GM18498 (cell line): Measurements from ENCODE around the gene PPIL4.
"Not testable (repeated sequence)": the region's sequence is repeated elsewhere in the genome, so short reads cannot be mapped to it uniquely, and the experiment has no call there.

Experiments
- ATAC-seq: cut with Tn5 transposase; IDR thresholded peaks from one replicate; pipeline ENCODE4 v1.9.1; 2021; ENCODE audit warnings: mild to moderate bottlenecking, moderate library complexity; ENCODE audit not compliant: unreplicated experiment

PPIL4 gene

GRCh38 chr6:149534742-149535141 lies 11.1 kb downstream of the PPIL4 start:
- ATAC-seq: no peak

GRCh38 chr6:149529650-149530049 lies 16.2 kb downstream of the PPIL4 start:
- ATAC-seq: no peak

- no peak for ATAC-seq
Measured at GRCh38 chr6:149515494-149515893, 30.3 kb downstream of the PPIL4 start.

- ATAC-seq: no peak
Measured at GRCh38 chr6:149513915-149514314, 31.9 kb downstream of the PPIL4 start.

- ATAC-seq: no peak
Measured at GRCh38 chr6:149510793-149511512, 34.9 kb downstream of the PPIL4 start.

- ATAC-seq: no peak
Measured at GRCh38 chr6:149508485-149508884, 37.4 kb downstream of the PPIL4 start.

- no peak for ATAC-seq
Measured at GRCh38 chr6:149503872-149504271, 42.0 kb downstream of the PPIL4 start.

GRCh38 chr6:149503276-149503675 lies 42.6 kb downstream of the PPIL4 start:
- no peak for ATAC-seq

GRCh38 chr6:149501768-149502167 lies 44.1 kb downstream of the PPIL4 start:
- no peak for ATAC-seq

GRCh38 chr6:149501201-149501600 lies 44.6 kb downstream of the PPIL4 start:
- ATAC-seq: no peak

GRCh38 chr6:149500096-149500495 lies 45.7 kb downstream of the PPIL4 start:
- ATAC-seq: no peak

- no peak for ATAC-seq
Measured at GRCh38 chr6:149499066-149499465, 46.8 kb downstream of the PPIL4 start.

GRCh38 chr6:149497365-149497764 lies 48.5 kb downstream of the PPIL4 start:
- ATAC-seq: no peak

- peak; percentile 36 for ATAC-seq
Measured at GRCh38 chr6:149496597-149496996, 49.2 kb downstream of the PPIL4 start.

GRCh38 chr6:149495349-149496016 lies 50.4 kb downstream of the PPIL4 start:
- ATAC-seq: not testable (repeated sequence)

GRCh38 chr6:149494810-149495209 lies 51.0 kb downstream of the PPIL4 start:
- ATAC-seq: peak; percentile 78

- ATAC-seq: no peak
Measured at GRCh38 chr6:149493761-149494320, 52.0 kb downstream of the PPIL4 start.

GRCh38 chr6:149492798-149493343 lies 53.0 kb downstream of the PPIL4 start:
- no peak for ATAC-seq

GRCh38 chr6:149489967-149490366 lies 55.9 kb downstream of the PPIL4 start:
- peak; percentile 26 for ATAC-seq

GRCh38 chr6:149488815-149489214 lies 57.0 kb downstream of the PPIL4 start:
- no peak for ATAC-seq

GRCh38 chr6:149487316-149487715 lies 58.5 kb downstream of the PPIL4 start:
- ATAC-seq: no peak
